ENCODE data around the gene PEAK3. TPM values are rescaled to one million over a fixed set of nuclear protein-coding genes. Genes with fewer than 3 reads are reported as not detected.

PEAK3 gene
- total RNA-seq, 1 donor from 2014 or later, result 4.7 TPM

GRCh38 chr19:2319551-2319950 is 37.6 kb upstream of the PEAK3 start:
- H3K36me3 ChIP-seq, result peaks cover 12 to 22% of the 10 kb centered on the region in 2 donors
- no peak for TF ChIP-seq CTCF (IDR thresholded peaks at IDR 0.05)
- no peaks in the 10 kb centered on the region for H3K4me1 ChIP-seq
- H3K27ac ChIP-seq, result no peak overlapping the region
- H3K4me3 ChIP-seq, result no peak overlapping the region
- intact Hi-C loops (cut with DNase I), result no loop called here
- no peaks in the 10 kb centered on the region for H3K27me3 ChIP-seq
- peaks cover 7 to 8% of the 10 kb centered on the region in 2 donors for H3K9me3 ChIP-seq
- no peak for DNase-seq (ENCODE audit: low spot score in 2 of 2)

- Histone ChIP-seq H3K27ac (no peak overlapping the region), H3K36me3 (peaks cover 6 to 16% of the 10 kb centered on the region in 2 donors), H3K9me3 (peaks cover 7 to 9% of the 10 kb centered on the region in 2 donors), H3K27me3 (no peaks in the 10 kb centered on the region), H3K4me1 (no peaks in the 10 kb centered on the region), H3K4me3 (no peak overlapping the region)
- DNase-seq (ENCODE audit: low spot score in 2 of 2), result no peak
- intact Hi-C loops (cut with DNase I), result no loop called here
- TF ChIP-seq CTCF (IDR thresholded peaks at IDR 0.05), result no peak
Observed at GRCh38 chr19:2318923-2319322, 36.9 kb upstream of the PEAK3 start.

- no peaks in the 10 kb centered on the region for H3K27me3 ChIP-seq
- DNase-seq (ENCODE audit: low spot score in 2 of 2), result no peak
Observed at GRCh38 chr19:2317756-2318155, 35.8 kb upstream of the PEAK3 start.

GRCh38 chr19:2317300-2317699 is 35.3 kb upstream of the PEAK3 start:
- intact Hi-C loops (cut with DNase I), result no loop called here
- H3K4me1 ChIP-seq, result no peaks in the 10 kb centered on the region
- peaks cover 0 to 5% of the 10 kb centered on the region in 2 donors for H3K36me3 ChIP-seq
- H3K27ac ChIP-seq, result no peak overlapping the region
- no peaks in the 10 kb centered on the region for H3K27me3 ChIP-seq
- no peak for TF ChIP-seq CTCF (IDR thresholded peaks at IDR 0.05)
- DNase-seq (ENCODE audit: low spot score in 2 of 2), result no peak
- peaks cover 7 to 9% of the 10 kb centered on the region in 2 donors for H3K9me3 ChIP-seq
- no peak overlapping the region for H3K4me3 ChIP-seq

More at GRCh38 chr19:2317756-2318155, 35.8 kb upstream of the PEAK3 start:
- no peak overlapping the region for H3K27ac ChIP-seq
- no peaks in the 10 kb centered on the region for H3K4me1 ChIP-seq
- H3K36me3 ChIP-seq, result peaks cover 4 to 5% of the 10 kb centered on the region in 2 donors
- no peak for TF ChIP-seq CTCF (IDR thresholded peaks at IDR 0.05)
- intact Hi-C loops (cut with DNase I), result no loop called here
- no peak overlapping the region for H3K4me3 ChIP-seq
- H3K9me3 ChIP-seq, result peaks cover 7 to 9% of the 10 kb centered on the region in 2 donors

- intact Hi-C loops (cut with DNase I), result no loop called here
- Histone ChIP-seq H3K27me3 (no peaks in the 10 kb centered on the region), H3K4me1 (no peaks in the 10 kb centered on the region), H3K27ac (no peak overlapping the region), H3K36me3 (no peaks in the 10 kb centered on the region), H3K4me3 (no peak overlapping the region), H3K9me3 (peaks cover 7 to 9% of the 10 kb centered on the region in 2 donors)
- DNase-seq (ENCODE audit: low spot score in 2 of 2), result peak; percentile 50 to 80
- peak; percentile 23 to 54 (median 49) for TF ChIP-seq CTCF (IDR thresholded peaks at IDR 0.05)
Observed at GRCh38 chr19:2315818-2316353, 33.9 kb upstream of the PEAK3 start.

Measured in ascending aorta (tissue), 2 donors.